NOMO-1 (cell line): ENCODE measurements around the gene CCDC24.
A peak's percentile ranks its signal among the peaks of the same experiment; 100 is the strongest.

ENCODE experiments used
- DNase-seq, 2 experiments: peaks; one replicate each; lab custom pipeline; 2025; ENCODE audit not compliant: unreplicated experiment in 2 of 2; lab: John Stamatoyannopoulos, UW

Gene CCDC24

DNA sequence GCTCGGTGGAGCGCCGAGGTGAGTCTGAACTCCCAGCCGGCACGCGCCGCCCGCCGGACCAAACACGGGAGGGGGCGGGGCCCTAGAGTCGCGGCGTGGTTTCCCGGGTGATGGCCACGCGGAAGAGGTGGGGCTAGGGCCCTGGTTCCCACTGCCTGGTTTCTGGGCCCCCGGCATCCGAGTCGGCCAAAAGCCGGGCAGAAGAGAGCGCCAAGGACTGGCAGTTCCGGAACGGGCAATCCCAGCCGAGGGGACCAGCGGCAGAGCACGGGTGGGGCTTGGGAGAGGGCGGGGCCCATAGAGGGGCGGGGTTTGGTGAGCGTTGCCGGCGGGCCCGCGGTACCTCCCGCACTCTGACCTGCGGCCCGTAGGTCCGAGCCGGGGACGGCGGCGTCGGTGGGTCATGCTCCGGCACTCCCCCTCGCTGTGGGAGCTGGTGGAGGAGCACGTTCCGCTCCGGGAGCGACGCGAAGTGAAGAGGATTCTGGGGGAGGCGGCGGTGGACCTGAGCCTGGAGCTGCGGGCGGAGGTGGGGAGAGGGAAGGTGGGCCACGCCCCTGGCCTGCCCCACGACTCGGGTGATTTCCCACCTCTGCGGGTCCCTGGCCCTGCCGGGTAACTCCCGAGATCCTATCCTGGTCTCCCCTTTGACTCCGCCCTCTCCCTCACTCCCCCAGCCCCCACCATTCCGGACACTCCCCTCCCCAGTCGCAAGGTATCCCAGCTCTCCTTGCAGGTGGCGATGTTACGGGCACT, at the start of gene CCDC24:
TSS of gene CCDC24 (plus strand) at position 124 of the 756 bp plus-strand sequence. CDS start at position 404, 280 bp downstream.
- peak; percentile 80 to 81 for DNase-seq

DNA sequence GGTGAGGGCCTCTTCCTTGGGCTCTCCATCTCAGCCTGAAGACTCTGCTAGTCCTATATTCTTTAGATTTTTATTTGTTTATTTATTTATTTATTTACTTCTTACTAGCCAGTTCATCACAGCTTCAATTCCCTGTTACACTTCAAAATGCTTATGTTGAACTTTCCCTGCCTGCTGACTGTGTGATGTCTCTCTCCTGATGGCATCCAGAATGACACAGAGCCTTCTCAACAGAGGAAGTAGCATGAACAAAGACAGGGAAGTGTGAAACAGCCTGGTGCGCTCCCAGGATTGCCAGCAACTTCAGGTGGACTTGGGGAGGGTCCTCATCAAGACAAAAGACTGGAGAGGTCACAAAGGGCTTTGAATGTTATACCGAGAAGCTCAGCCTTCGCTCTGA, 49.0 kb upstream of the CCDC24 start:
- no peak for DNase-seq

DNA sequence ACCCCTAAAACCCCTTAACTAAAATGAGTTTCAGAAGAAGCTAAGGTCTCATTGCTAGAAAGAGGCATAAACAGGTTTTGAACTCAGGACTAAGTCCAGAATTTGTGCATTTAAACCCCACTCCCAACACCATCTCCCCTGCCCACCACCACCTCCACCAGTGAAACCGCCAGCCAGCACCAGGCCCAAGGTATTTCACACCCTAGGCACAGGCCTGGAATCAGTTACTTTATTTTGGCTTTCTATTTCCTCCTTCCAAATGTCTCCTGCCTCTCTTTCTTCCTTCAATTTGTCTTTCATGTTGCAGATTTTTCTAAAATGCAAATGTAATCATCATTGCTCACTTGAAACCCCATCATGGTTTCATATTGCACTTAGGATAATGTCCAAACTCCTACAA, 46.5 kb upstream of the CCDC24 start:
- no peak for DNase-seq

DNA sequence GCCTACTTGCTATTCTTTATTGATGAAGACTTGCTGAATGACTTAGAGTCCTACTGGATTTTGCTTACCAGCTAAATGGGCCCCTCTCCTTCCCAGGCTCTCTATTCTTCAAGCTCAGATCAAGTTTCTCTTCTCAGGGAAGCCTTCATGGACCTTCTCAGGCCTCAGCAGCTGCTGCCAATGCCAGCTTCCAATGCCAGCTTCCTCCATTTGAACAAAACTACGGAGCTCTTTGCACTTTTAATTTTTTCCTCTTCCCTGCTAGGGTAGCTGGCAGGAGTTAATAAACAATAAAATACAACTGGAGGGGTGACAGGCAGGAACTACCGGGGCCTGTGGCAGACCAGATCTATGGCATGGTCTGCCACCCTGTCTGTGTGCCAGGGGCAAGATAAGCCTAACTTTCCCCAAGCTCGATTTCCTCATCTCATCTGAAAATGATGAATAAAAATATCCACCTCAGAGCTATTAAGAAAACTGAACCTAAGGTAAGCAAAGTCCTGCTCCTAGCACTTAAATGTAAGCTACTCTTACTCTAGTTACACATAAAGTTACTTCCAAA, 45.6 kb upstream of the CCDC24 start:
- no peak for DNase-seq

DNA sequence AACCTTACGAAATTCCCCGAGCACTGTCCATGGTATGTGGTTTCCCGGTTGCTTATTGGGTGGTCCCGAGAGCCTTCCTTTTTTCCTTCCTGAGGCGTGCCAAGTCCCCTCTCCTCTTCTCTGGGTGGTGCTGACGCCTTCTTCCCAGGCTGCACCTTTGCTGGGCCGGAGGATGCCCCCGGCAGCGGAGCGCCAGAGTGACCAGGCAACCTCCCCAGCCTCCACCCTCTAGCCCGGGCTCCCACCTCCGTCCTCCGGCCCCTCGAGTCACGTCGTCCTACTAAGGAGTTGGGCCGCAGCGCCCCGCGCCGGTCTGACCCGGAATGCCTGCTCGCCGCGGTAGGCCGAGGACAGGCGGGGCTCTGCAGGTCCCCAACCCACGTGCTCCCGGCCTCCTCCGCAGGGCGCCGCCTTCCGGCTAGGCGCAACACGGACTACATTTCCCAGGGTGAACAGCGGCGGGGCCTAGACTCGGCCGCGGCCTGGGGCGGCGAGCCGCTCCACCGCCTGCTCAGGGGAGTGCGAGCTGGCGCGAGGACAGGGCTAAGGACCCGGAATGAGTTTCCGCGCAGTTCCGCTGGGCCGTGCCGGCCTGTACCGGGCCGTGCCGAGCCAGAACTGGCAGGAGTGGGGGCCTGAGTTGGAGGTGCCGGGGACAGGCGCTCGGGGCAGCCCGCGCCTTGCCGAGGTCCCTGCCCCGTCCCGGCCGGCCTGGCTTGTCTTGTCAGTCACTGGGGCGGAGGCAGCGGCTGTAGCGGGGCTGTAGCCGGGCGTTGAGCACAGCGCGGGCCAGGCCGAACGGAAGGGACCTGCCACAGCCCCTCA, 45.0 kb upstream of the CCDC24 start, which contains the start of gene IPO13:
TSS of gene IPO13 (plus strand) at position 715 of the 825 bp plus-strand sequence. CDS start 651 bp downstream, outside the sequence.
- peak; percentile 96 to 97 for DNase-seq

DNA sequence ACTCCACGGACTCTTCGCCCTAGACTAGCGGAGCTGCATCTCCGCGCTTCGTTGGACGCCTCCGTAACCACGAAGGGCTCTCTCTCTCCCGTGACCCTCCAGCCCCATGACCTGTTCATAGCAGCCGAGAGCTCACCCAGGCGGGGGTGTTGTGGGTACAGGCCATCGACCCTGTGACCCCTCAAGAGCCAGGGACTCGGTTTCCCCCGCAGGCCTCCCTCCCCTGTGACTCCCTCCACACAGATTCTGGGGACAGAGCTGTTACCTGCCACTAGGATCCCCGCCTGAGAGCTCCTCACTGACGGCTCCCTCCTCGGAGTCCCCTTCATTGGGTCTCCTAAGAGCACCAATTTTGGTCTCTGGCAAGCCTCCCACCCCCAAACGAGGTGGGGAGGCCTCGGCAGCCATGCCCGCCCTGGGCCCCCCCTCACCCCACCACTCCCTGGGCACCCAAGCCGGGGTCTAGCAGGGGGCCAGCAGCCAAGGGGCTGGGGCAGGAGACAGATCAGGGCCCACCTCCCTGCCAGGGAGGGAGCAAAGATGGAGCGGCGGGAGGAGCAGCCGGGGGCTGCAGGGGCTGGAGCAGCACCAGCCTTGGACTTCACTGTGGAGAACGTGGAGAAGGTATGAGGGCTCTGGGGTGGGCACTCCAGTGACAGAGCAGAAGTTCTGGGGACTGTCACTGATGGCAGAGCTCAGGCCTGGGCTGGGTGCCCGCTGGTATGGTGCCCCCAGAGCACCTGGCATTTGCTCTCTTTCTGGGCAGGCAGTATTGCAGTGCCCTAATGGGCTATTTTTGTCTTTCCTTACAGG, 44.1 kb upstream of the CCDC24 start:
- DNase-seq, result no peak

DNA sequence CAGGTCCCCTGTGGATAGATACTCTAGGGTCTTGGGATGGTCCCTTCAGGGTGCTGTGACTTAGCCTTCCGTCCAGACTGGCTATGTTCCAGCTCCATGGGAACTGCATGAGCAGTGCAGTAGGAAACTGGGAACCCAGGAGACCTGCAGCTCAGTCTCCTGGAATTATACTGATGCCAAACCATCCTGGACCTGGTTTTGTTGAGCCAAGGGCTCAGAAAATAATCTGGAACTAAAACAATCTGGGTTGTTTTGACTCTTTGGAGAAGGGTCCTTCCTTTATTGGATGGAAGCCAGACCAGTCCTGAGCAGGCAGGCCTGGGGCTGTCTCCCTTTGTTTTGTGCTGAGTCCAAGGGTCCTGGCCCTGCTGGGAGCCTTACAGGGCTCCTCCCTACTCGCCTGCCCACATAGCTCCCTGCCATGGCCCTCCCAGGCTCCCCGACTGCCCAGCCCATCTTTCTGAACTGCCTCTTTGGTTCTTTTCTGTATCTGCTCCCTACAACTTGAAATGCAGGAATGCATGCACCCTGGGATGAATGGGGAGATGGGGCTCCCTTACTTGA, 43.4 kb upstream of the CCDC24 start:
- DNase-seq, result no peak

DNA sequence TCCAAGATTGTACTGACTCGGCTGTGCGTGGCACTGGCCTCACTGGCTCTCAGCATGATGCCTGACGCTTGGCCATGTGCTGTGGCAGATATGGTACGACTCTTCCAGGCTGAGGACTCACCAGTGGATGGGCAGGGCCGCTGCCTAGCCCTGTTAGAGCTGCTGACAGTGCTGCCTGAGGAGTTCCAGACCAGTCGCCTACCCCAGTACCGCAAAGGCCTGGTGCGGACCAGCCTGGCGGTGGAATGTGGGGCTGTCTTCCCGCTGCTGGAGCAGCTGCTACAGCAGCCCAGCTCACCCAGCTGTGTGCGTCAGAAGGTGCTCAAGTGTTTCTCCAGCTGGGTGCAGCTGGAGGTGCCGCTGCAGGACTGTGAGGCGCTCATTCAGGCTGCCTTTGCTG, 41.7 kb upstream of the CCDC24 start:
- no peak for DNase-seq

DNA sequence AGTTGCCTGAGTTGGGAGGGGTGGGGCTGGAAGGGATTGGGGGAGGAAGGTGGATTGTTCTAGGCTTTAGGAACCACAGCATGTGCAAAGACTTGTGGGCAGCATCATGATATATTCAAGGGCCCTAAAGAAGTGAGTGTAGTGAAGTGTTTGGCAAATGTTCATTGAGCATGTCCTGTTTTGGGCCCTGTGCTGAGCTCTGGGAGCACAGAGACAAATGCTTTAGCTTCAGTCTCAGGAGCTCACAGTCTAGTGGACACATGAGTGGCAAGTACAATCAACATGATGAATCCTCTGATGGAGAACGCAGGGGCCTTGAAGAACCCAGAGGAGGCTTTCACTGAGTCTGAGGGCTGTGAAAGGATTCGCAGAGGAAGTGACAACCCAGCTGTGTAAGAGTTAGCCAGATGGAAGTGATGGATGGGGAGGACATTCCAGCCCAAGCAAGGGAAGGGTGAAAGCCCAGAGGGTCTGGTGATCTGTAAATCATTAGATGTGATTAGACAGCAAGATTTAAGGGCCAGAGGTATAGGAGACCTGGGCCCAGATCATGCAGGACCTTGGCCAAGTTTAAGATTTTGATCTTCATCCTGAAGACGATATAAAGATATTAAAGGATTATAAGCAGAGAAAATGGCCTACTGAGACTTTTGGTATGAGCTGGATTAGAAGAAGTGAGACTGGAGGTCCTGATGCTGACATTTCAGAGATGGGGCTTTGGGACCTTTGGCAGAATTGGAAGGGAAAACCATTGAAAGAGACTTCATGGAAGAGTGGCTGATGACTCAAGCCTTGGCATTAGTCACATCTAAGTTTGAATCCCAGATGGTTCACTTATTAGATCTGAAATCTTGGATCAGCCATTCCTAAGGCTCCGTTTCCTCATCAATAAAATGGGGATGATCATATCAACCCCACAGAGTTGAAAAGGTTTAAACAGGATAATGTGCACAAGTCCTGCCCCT, 40.1 kb upstream of the CCDC24 start:
- DNase-seq, result no peak

DNA sequence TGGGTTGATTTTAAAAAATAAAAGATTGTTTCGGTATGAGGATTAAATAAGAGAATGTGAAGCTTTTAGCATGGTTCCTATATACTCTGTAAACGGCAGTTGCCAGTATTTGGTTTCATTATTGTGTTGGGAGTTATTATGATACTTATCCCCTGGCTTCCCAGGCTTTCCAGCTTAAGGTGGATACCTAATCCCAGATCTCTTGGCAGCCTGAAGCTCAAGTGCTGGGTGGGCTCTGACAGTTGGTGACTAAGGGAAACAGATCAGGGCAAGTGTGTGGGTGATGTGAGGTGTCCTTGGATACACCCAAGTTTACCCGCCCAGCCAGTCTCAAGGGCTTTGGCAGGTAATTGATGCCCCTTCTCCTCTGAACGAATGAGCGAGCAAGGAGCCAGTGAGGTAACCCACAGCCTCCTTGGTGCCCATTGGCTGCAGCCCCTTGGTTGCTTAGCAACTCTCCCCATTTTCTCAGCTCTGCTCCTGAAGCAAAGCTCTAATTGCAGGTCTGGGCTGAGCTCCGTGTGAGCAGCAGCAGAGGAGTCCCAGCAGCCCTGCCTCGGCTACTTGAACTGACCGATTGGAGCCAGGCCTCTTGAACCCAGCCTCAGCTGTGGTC, 38.6 kb upstream of the CCDC24 start:
- no peak for DNase-seq

DNA sequence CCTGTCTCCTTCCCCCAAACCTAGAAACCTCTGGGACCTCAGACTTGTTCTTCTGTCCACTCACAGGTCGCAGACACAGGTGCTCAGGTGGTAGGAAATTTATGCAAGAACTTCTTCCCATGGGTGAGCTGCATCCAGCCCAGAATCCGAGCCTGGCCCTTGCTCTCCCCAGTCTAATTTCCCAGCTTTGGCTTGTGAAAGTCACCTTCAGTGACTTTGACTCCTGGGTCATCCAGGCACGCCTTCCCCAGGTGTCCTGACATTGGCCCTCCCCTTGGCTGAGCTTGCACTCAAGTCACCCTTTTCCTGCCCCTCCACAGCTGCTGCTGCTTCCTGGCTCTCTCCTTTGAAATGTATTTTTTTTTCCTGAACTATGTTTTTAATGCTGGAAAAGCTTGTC, 38.0 kb upstream of the CCDC24 start:
- no peak for DNase-seq

DNA sequence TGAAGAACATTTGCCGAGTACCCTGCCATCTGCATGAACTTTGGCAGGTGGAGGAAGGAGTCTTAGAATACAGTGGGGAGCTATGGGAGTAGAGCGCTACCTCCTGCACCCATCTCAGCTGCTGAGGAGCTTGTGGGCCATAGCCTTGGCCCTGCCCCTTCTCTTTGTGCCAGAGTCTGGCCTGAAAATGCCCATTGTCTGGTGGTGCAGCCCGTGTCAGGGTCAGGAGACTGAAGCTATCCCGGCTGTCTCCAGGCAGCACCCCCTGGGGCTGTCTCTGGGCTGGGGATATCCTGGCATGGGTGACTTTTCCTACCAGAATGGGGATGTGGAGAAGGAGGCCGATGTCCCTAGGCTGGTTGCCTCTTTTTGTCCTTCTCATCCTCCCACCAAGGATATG, 37.4 kb upstream of the CCDC24 start:
- no peak for DNase-seq

DNA sequence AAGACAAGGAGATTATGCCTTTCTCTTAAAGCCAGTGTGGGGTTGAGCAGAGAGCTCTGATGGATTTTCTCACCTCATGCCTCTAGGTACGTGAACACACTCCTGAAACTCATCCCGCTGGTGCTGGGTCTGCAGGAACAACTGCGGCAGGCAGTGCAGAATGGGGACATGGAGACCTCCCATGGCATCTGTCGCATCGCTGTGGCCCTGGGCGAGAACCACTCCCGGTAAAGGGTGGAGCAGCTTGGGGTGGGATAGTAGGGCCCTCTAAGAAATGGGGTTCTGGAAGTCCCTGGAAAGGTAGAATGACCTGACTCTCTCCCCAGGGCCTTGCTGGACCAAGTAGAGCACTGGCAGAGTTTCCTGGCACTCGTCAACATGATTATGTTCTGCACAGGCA, 35.2 kb upstream of the CCDC24 start:
- no peak for DNase-seq

DNA sequence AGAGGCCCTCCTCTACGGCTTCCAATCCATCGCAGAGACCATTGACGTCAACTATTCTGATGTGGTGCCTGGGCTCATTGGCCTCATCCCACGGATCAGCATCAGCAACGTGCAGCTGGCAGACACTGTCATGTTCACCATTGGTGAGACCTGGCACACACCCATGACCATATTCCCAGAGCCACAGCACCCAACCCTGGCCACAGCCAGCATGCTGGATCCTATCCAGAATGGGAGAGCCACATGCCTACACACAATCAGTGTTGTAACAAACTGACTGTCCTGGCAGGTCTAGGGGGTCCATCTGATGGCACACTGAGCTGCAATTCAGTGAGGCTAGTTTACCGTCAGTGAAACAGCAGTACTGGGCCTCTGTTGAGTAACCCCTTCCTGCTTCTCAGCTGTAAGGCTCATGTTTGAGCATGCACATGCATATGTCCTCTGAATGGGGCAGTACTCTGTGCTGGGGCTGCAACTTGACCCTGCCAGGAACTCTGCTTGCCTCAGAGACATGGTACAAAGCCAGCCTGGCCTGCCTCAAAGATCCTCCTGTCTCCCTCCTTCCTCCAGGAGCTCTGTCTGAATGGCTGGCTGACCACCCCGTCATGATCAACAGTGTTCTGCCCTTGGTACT, 33.9 kb upstream of the CCDC24 start:
- DNase-seq, result no peak

DNA sequence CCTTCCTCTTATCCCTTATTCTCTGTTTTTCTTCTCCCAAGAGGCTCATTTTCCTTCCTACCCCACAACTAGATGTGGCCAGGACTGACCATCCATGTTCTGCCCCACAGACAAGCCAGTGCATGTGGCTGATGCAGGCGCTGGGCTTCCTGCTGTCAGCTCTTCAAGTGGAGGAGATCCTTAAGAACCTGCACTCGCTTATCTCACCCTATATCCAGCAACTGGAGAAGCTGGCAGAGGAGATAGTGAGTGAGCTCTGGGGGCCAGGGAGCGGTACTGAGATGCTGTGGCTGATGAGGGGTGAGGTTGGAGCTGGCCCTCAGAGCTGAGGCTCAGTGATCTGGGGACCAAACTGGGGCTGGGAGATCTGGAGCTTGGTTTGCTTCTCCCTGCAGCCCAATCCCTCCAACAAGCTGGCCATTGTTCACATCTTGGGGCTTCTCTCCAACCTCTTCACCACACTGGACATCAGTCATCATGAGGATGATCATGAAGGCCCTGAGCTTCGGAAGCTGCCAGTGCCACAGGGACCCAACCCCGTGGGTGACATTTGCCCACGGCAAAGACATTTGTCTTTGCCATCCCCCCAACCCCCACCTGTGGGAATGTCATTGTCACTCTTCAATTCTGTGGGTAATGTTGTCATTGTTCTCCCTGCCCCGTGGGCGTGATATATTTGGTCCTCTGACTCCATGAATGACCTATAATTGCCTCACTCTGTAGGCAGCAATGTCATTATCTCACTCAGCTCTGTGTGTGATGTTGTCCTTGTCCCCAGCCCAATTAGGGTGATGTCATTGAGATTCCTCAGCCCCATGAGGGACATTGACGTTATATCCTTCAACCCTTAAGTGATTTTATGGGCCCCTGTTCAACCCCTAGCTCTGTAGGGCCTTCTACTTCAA, 32.8 kb upstream of the CCDC24 start:
- DNase-seq, result no peak

DNA sequence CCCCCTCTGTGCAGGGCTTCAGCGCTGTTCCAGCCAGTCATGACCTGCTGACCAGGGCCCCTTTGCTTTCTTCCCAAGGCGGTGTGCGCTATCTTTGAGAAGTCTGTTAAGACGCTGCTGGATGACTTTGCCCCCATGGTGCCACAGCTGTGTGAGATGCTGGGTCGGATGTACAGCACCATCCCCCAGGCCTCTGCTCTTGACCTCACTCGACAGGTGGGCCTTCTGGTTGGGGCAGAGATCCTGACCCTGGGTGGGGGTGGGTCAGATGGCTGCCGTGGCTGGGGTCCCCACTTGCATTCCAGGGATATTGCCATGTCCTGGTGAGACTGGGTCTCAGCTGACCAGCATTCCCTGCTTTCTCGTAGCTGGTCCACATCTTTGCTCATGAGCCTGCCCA, 30.6 kb upstream of the CCDC24 start:
- DNase-seq, result no peak

DNA sequence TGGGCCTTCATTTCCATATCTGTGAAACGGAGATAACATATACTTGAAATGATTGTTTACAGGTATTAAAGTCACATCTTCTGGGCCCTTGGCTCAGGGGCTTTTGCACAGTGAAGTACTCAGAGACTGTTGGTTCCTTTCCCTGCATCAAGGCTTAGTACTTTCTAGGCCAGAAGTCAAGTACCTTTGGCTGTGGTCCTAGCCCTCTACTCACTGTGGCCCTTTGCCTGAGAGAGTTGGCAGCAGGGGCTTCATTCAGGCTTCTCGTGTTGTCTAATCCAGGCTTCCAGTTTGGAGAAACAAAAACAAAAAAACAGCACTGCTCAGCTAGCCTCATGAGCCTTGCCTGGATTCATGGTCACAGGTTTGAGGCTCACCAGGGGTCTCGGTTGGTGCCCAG, 29.7 kb upstream of the CCDC24 start:
- no peak for DNase-seq
